Effector memory CD4-positive, alpha-beta T cell (primary cell): ENCODE data around the gene FBP1.

Source experiments
- DNase-seq, 3 donors: peaks; one replicate each; pipeline ENCODE4 v3.0.0-alpha.2; 2020
- H3K27ac ChIP-seq: 2 replicates; pipeline ENCODE4 v1.7.0; 2013; ENCODE audit warnings: mild to moderate bottlenecking, low read length, moderate library complexity; ENCODE audit not compliant: insufficient read depth, poor library complexity, severe bottlenecking
- H3K27me3 ChIP-seq: replicated peaks from 2 replicates; pipeline ENCODE4 v1.7.0; 2013; ENCODE audit warnings: mild to moderate bottlenecking, low read length; ENCODE audit not compliant: insufficient read depth, control insufficient read depth, poor library complexity, severe bottlenecking
- H3K36me3 ChIP-seq: 2 replicates; pipeline ENCODE4 v1.7.0; 2013; ENCODE audit warnings: mild to moderate bottlenecking, low read length, moderate library complexity; ENCODE audit not compliant: control insufficient read depth, insufficient read depth
- H3K4me1 ChIP-seq: 2 replicates; pipeline ENCODE4 v1.7.0; 2013; ENCODE audit warnings: low read length, mild to moderate bottlenecking; ENCODE audit not compliant: control insufficient read depth, insufficient read depth, poor library complexity, severe bottlenecking
- H3K4me3 ChIP-seq: 2 replicates; pipeline ENCODE4 v1.7.0; 2013; ENCODE audit warnings: low read length, low read depth, mild to moderate bottlenecking; ENCODE audit not compliant: insufficient read depth, poor library complexity, severe bottlenecking
- H3K9me3 ChIP-seq: 2 replicates; pipeline ENCODE4 v1.7.0; 2013; ENCODE audit warnings: mild to moderate bottlenecking, low read length, moderate library complexity; ENCODE audit not compliant: control insufficient read depth
- total RNA-seq, 3 donors: gene quantifications; one replicate each; lab custom pipeline; 2026; lab: John Stamatoyannopoulos, UW

The FBP1 gene
- 0.70 to 3.5 (median 3.3) reads per million in 3 donors for total RNA-seq

- DNase-seq = peak in 2 of 3 donors; percentile 8 to 26
- H3K27ac ChIP-seq = no peak within 1 kb of the TSS
- no peaks in the 10 kb centered on the region for H3K9me3 ChIP-seq
- H3K4me3 ChIP-seq = peak within 1 kb of the TSS; percentile 79
- no peaks in the 10 kb centered on the region for H3K27me3 ChIP-seq
- peaks cover 12% of the 10 kb centered on the region for H3K4me1 ChIP-seq
- H3K36me3 ChIP-seq = no peaks in the 10 kb centered on the region
Measured at GRCh38 chr9:94639061-94639998, at the start of gene FBP1. TSS of gene FBP1 (minus strand) at chr9:94639518. CDS start at chr9:94639310, 208 bp downstream.

DNA sequence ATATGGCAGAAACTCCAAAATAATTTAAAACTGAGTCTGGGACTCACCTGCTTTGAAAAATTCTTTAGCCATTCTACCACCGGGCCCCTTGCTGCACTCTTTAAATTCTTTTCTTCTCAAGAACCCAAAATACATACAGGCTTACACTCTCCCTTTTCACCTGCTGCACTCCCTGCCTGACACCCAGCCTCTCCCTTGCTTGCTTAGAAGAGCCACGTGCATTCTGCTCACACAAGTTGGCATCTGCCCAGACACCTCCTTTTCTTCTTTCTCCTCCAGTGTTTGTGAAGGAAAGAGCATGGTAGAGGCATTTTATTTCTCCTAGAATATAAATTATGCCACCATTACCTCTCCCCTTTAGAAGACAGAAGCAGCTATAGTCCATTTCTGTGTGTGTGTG is 48.1 kb upstream of the FBP1 start:
- H3K4me1 ChIP-seq = no peaks in the 10 kb centered on the region
- no peak overlapping the region for H3K27ac ChIP-seq
- H3K4me3 ChIP-seq = no peak overlapping the region
- no peak for DNase-seq
- no peaks in the 10 kb centered on the region for H3K36me3 ChIP-seq
- H3K27me3 ChIP-seq = no peaks in the 10 kb centered on the region
- H3K9me3 ChIP-seq = no peaks in the 10 kb centered on the region

DNA sequence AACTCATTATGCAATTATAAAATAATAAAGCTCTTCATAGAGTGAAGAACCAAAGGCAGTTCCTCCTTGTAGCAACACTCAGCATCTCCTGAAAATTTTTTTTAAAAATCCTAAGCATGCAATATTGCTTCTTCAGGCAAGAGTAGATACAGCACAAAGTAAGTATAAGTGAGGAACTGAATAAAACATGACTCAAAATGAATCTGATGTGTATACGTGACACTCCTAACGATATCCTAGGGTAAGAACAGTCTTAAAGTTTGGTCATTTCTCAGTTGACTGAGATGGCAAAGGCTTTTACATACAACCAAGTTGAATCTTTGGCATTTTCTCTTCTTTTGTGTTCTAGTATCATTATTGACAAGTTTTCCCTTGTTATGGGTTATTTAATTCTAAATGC is 46.0 kb upstream of the FBP1 start:
- no peak overlapping the region for H3K27ac ChIP-seq
- H3K4me1 ChIP-seq = no peaks in the 10 kb centered on the region
- no peaks in the 10 kb centered on the region for H3K27me3 ChIP-seq
- DNase-seq = no peak
- no peaks in the 10 kb centered on the region for H3K36me3 ChIP-seq
- no peaks in the 10 kb centered on the region for H3K9me3 ChIP-seq
- no peak overlapping the region for H3K4me3 ChIP-seq

- H3K4me1 ChIP-seq = no peaks in the 10 kb centered on the region
- no peak overlapping the region for H3K27ac ChIP-seq
- no peak overlapping the region for H3K4me3 ChIP-seq
- no peaks in the 10 kb centered on the region for H3K27me3 ChIP-seq
- DNase-seq = peak; percentile 6 to 36 (median 13)
- no peaks in the 10 kb centered on the region for H3K36me3 ChIP-seq
- H3K9me3 ChIP-seq = no peaks in the 10 kb centered on the region
Measured at GRCh38 chr9:94681508-94681907, 42.2 kb upstream of the FBP1 start.

DNA sequence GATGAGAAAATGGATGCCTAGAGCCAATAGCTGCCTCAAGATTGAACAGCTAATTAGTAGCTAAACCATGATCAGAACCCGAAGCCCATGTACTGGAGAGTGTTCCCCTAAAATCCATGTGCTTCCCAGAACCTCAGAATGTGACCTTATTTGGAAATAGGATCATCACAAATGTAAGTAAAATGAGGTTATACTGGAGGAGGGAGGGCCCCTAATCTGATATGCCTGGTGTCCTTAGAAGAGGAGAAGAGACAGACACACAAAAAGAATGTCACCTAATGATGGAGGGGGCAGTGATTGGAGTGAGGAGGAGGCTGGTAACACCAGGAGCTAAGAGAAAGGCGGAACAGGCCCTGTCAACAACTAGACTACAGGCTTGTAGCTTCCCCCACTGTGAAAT is 41.3 kb upstream of the FBP1 start:
- Histone ChIP-seq H3K4me1 (no peaks in the 10 kb centered on the region), H3K27ac (no peak overlapping the region), H3K9me3 (no peaks in the 10 kb centered on the region), H3K4me3 (no peak overlapping the region), H3K36me3 (no peaks in the 10 kb centered on the region), H3K27me3 (no peaks in the 10 kb centered on the region)
- no peak for DNase-seq

GRCh38 chr9:94680020-94680419 is 40.7 kb upstream of the FBP1 start:
- Histone ChIP-seq H3K4me1 (no peaks in the 10 kb centered on the region), H3K27ac (no peak overlapping the region), H3K4me3 (no peak overlapping the region), H3K9me3 (no peaks in the 10 kb centered on the region), H3K27me3 (no peaks in the 10 kb centered on the region), H3K36me3 (no peaks in the 10 kb centered on the region)
- no peak for DNase-seq

DNA sequence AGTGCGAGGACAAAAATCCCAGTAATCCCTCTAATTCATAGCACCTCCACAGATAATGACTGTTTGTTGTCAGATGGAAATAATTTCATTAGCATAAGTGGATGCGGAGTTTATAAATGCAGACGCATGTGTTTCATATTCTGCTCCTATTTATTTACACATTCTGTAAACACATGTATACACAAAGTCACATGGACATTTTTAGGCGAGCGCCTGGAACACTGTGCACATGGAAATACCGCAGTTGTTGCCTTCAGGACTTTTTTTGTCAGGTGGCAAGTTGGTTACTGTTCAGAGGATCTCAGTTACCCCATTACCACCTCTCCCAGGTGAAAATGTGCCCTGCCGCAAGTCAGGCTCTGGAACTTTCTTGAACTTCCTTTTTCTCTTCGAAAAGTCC is 40.3 kb upstream of the FBP1 start:
- Histone ChIP-seq H3K4me3 (no peak overlapping the region), H3K27me3 (no peaks in the 10 kb centered on the region)

GRCh38 chr9:94677929-94678328 is 38.6 kb upstream of the FBP1 start:
- Histone ChIP-seq H3K4me1 (no peaks in the 10 kb centered on the region), H3K27ac (no peak overlapping the region), H3K9me3 (no peaks in the 10 kb centered on the region), H3K4me3 (no peak overlapping the region), H3K36me3 (no peaks in the 10 kb centered on the region), H3K27me3 (no peaks in the 10 kb centered on the region)
- no peak for DNase-seq

More for the DNA sequence above, 40.3 kb upstream of the FBP1 start:
- no peak for DNase-seq
- Histone ChIP-seq H3K4me1 (no peaks in the 10 kb centered on the region), H3K9me3 (no peaks in the 10 kb centered on the region), H3K27ac (no peak overlapping the region), H3K36me3 (no peaks in the 10 kb centered on the region)

- no peaks in the 10 kb centered on the region for H3K4me1 ChIP-seq
- H3K27me3 ChIP-seq = no peaks in the 10 kb centered on the region
- H3K9me3 ChIP-seq = no peaks in the 10 kb centered on the region
- no peak overlapping the region for H3K27ac ChIP-seq
- no peaks in the 10 kb centered on the region for H3K36me3 ChIP-seq
- DNase-seq = no peak
- H3K4me3 ChIP-seq = no peak overlapping the region
Measured at GRCh38 chr9:94676446-94677131, 37.3 kb upstream of the FBP1 start.
